ENCODE data around the gene MTUS2.
"Not testable (repeated sequence)": the region's sequence is repeated elsewhere in the genome, so short reads cannot be mapped to it uniquely, and the experiment has no call there.

MTUS2 gene

DNA sequence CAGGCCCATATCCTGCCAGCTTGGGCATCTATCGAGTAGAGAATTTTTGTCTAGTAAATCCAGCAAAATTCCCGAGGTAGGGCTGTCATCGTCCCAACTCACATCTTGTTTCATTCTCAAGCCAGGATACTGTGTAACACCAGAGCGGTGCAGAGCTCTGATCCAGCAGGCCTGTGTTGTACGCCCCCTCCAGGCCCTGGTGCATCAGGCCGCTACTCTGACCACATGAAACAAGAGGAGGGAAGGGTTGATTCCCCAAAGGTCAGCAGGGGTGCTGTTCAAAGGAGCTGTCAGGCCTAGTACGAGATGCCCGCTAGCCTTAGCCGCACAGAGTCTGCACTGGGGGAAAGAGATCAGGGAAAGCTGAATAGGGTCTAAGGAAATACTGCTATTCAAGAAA, 499.3 kb downstream of the MTUS2 start:
- DNase-seq (ENCODE audit: low read depth): no peak

DNA sequence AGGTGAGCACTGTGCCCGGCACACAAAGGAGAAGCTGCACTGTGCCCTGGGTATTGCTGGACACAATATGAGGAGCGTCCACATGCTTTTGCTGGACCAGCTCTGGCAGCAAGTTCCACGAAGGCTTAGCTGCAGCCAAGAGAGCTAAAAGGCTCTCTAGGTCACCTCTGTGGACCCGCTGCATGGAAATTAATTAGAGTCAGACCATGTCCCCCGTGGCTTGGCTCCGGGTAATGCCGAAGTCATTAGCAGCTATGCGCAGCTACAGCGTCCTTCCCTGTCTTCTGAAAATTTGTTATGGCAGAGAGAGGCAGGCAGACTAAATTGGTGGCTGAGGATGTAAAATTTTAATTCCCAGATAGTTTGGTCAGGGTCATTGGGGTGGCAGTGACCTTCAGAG, 503.8 kb downstream of the MTUS2 start:
- no peak for DNase-seq (ENCODE audit: low read depth)

DNA sequence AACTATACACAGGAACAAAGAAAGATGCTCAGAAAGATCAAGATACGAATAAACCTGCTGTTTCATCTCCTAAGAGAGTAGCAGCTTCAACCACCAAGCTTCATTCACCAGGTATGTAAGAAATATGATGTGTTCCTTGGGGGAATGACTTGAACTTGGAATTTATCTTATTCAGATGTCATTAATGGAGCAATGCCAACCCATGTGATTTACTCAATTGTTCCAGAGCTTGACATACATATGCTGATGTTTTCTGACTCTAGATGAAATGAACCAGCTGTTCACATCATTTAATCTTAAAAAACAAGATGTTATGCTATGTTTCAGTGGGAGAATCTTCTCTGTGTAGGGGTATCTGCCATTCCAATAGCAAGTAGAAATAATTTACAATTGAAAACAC, 504.5 kb downstream of the MTUS2 start:
- no peak for DNase-seq (ENCODE audit: low read depth)

GRCh38 chr13:29328501-29328900, 508.4 kb downstream of the MTUS2 start:
- DNase-seq (ENCODE audit: low read depth): no peak

- no peak for DNase-seq (ENCODE audit: low read depth)
Measured at GRCh38 chr13:29336356-29336755, 516.2 kb downstream of the MTUS2 start.

DNA sequence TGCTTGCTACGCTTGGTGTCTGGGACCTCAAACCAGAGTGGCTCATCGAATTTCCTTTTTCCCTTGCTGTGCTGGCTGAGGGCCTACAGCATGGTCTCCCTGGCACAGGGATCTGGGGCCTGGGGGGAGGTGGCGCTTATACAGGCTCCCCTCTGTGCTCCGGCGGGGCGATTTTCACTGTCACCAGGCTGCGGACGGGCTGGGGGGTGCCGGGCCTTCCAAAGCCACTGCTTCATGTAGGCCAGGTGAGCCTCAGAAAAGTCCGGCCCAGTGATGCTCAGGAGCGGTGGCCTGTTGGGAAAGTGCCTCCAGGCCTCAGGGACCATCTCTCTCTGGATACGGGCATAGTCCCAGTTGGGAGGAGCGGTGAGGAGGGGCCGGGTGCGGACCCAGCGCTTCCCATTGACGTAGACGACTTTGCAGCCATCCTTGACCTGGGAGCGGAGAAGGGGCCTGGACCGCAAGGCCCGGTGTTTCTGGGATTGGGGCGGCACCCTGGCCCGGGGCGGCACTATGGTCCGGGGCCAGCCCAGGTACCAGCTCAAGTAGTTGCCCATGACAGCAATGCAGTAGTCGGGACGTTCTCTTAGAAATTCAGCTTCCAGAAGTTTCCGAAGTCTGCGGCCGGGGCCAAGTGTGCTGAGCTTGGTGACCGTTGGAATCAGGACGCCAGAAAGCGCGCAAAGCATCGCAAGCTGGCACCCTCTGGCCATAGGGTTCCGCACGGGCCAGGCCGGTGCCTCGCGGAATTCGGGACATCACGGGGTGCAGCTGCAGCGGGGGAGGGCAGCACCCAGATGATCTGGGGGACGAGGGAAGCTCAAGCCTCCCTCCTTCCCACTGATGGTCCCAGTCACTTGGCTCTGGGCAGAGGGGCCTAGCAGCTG, 519.5 kb downstream of the MTUS2 start:
- DNase-seq (ENCODE audit: low read depth): no peak

- DNase-seq (ENCODE audit: low read depth): not testable (repeated sequence)
Measured at GRCh38 chr13:29345860-29346582, 525.9 kb downstream of the MTUS2 start.

GRCh38 chr13:29355029-29355428, 534.9 kb downstream of the MTUS2 start:
- DNase-seq (ENCODE audit: low read depth): no peak

GRCh38 chr13:29359181-29359580, 539.0 kb downstream of the MTUS2 start:
- no peak for DNase-seq (ENCODE audit: low read depth)

GRCh38 chr13:29361716-29362115, 541.6 kb downstream of the MTUS2 start:
- DNase-seq (ENCODE audit: low read depth): no peak

DNA sequence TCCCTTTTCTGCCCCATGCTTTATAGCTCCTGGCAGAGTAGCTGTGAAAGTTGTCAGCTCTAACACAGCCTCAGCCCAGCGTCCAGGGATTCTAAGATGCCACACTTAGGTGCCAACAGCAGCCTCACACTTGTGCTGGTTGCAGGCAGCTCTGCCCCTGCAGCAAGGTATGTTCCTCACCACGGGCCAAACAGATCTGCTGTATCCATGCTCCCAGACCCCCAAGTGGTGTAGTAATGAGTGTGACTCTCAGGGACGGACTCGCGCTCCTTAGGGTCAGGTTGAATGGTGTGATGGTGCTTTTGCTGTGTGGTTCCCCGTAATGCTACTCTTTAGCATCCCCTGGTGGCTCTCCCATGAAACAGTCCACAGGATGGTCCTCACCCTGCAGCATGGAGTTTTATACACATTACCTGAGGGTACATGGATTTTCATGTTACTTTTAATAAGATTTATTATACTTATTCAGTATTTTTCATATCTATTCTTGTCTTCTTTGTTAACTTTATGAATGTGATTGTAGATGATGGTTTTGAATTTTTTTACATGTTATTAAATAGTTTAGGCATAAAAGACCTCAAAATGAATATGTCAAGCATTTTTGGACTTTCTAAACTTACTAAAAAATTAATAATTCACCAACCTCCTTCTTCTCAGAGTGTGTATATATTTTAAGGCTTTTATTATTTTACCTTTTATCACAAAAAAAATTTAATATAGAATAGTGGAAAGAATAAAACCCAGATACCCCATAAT, 542.9 kb downstream of the MTUS2 start:
- DNase-seq (ENCODE audit: low read depth): no peak

GRCh38 chr13:29369060-29369743, 549.1 kb downstream of the MTUS2 start:
- DNase-seq (ENCODE audit: low read depth): peak; percentile 1

- no peak for DNase-seq (ENCODE audit: low read depth)
Measured at GRCh38 chr13:29379281-29379680, 559.1 kb downstream of the MTUS2 start.

DNA sequence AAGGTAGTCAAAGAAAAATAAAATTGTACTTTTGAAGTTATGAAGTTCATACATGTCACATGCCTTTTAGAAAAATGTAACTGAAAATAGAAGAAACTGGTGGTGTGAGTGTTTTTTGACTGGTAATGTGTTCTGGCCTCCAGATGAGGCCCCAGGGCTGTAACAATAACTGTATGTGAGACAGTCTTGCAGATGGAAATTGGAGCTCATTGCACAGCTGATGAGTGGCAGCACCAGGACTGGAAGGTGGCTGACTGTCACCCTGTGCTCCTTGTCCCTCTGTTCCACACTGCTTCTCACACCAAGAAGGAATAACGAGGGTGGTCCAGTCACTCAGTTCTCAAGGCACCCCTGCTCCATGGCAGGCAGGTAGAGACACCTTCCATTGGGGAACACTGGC, 559.7 kb downstream of the MTUS2 start:
- no peak for DNase-seq (ENCODE audit: low read depth)

DNA sequence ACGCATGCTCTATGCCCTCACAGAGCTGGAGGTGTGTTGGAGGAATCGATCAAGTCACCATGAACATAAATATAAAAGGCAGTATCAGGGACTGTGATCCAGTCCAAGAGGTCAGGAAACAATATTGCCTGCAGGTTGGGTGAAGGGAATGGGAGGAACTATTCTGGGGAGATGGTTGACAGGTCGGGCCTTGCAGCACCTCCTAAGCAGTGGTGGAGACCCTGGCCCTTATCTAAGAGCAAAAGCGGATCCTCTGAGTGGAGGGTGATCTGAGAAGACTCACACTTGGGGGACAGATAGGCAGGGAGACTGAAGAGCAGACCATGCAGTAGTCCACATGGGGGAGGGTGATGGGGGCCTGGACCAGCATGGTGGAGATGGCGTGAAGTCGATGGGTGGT, 561.9 kb downstream of the MTUS2 start:
- no peak for DNase-seq (ENCODE audit: low read depth)

GRCh38 chr13:29383476-29383875, 563.3 kb downstream of the MTUS2 start:
- DNase-seq (ENCODE audit: low read depth): no peak

DNA sequence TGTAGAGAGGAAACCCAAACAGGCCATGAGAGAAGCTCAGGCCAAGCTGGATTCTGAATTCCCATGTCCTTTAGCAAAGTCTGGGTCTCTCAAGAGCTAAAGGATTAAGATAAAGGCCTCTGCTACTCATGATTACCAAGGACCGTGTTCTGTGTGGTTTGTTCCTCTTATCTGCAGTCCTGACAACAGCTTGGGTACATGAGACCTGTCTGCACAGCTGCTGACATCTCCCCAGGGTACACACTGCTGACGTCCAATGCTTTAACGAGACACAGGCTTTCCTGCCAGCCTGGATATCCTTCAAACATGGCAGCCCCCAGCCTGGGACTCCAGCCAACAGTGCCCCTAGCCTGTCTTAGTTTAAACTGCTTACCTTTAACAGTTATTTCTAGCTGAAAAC, 564.3 kb downstream of the MTUS2 start:
- no peak for DNase-seq (ENCODE audit: low read depth)

GRCh38 chr13:29384871-29385270, 564.7 kb downstream of the MTUS2 start:
- no peak for DNase-seq (ENCODE audit: low read depth)

- DNase-seq (ENCODE audit: low read depth): no peak
Measured at GRCh38 chr13:29386246-29386645, 566.1 kb downstream of the MTUS2 start.

DNA sequence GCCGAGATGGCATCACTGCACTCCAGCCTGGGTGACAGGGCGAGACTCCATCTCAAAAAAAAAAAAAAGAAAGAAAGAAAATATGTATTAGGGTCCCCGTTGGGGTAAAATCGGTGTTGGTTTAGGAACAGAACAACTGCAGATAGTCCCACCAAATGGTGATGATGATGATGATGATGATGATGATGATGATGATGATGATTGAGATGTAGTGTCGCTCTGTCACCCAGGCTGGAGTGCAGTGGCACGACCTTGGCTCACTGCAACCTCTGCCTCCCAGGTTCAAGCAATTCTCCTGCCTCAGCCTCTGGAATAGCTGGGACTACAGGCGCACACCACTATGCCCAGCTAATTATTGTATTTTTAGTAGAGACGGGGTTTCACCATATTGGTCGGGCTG, 570.5 kb downstream of the MTUS2 start:
- not testable (repeated sequence) for DNase-seq (ENCODE audit: low read depth)

- DNase-seq (ENCODE audit: low read depth): no peak
Measured at GRCh38 chr13:29396446-29396845, 576.3 kb downstream of the MTUS2 start.

DNA sequence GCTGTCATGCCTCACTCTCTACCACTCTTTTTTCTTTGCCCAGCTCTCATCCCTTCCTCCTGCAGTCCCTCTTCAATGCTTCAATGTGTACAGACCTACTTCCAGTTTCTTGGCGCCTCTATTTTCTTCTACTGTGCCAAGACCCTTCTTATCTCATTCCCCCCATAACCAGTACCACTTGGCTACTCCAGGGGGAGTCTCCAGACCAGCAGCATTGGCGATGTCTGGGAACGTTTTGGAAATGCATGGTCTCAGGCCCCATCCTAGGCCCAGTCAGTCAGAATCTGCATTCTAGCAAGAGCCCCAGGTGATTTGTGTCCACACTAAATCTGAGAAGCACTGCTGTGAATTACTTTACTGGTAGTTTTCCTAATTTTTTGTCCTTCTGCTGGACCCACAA, 577.1 kb downstream of the MTUS2 start:
- DNase-seq (ENCODE audit: low read depth): no peak

All from HS-5 (cell line).